Neural progenitor cell (in vitro differentiated cells): ENCODE results near the gene LAPTM4A.

Source experiments
- CTCF ChIP-seq: fragments of 200-600 bp; sonication (generic); IDR thresholded peaks from 2 replicates; pipeline ENCODE4 v1.5.1; 2017; ENCODE audit warnings: antibody characterized with exemption, mild to moderate bottlenecking
- EZH2 ChIP-seq: fragments of 200-600 bp; sonication (generic); IDR thresholded peaks from 2 replicates; pipeline ENCODE4 v1.6.1; 2017; ENCODE audit warnings: antibody characterized with exemption, mild to moderate bottlenecking, moderate library complexity

- no peak for TF ChIP-seq CTCF
- no peak for TF ChIP-seq EZH2
These were observed 59.5 kb downstream of the LAPTM4A start for GRCh38 chr2:19991895-19992294.
